ENCODE data around the gene TSHZ2.

- TF ChIP-seq CTCF (IDR thresholded peaks at IDR 0.05) (no peak), POLR2A (IDR thresholded peaks at IDR 0.05) (no peak), POLR2AphosphoS5 (IDR thresholded peaks at IDR 0.05) (no peak)
Observed at GRCh38 chr20:53487461-53488200, 515.5 kb downstream of the TSHZ2 start.

All from breast epithelium (tissue), 3 donors.